GM10266 (cell line): ENCODE results near the gene SINHCAF.

Experiments
- DNase-seq: peaks from one replicate; pipeline ENCODE4 v3.0.0; 2012; ENCODE audit errors: extremely low spot score
- TF ChIP-seq, protein P1 (sequence below): IDR thresholded peaks from 2 replicates; pipeline ENCODE4 v1.5.1; 2012; ENCODE audit warnings: mild to moderate bottlenecking, low read depth; ENCODE audit not compliant: control insufficient read depth, insufficient read depth; ENCODE audit errors: missing control alignments

Gene SINHCAF

DNA sequence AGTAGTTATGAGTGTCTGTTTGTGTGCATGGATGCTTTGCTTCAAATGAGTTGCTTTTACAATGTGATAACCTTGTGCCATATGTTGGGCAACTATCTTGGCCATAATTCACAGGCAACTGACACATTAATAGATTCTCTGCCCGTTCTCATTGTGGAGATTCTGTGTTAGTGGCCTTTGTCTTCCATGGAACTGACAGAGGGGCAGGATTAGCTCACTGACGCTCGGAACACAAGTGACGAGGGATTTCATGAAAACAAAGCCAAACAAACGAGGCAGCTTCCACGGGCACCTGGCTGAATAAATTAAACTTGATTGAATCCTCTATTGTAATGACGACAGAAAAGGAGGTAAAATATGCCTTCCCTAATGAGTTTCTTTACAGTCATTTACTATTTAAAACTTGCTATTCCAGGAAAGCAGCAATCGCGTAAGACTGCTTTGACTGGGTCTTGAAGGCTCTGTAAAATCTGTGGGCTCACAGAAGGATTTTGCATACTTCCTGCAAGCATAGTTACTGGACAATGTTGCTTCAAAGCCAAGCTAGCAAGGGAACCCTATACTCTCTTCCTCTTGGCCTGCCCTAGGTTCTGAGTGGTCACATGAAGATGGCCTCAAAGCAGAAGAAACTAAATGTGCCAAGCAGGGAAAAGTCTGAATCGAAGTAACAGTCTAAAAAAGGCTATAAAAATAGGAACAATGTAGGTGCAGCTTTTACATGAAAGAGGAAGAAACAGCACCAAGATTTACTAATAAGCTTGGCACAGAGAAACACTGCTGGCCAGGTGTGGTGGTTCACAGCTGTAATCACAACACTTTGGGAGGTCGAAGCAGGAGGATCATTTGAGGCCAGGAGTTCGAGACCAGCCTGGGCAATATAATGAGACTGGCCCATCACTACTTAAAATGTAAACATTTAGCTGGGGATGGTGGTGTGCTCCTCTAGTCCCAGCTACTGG lies 28.1 kb upstream of the SINHCAF start:
- DNase-seq: no peak
- TF ChIP-seq, protein P1, sequence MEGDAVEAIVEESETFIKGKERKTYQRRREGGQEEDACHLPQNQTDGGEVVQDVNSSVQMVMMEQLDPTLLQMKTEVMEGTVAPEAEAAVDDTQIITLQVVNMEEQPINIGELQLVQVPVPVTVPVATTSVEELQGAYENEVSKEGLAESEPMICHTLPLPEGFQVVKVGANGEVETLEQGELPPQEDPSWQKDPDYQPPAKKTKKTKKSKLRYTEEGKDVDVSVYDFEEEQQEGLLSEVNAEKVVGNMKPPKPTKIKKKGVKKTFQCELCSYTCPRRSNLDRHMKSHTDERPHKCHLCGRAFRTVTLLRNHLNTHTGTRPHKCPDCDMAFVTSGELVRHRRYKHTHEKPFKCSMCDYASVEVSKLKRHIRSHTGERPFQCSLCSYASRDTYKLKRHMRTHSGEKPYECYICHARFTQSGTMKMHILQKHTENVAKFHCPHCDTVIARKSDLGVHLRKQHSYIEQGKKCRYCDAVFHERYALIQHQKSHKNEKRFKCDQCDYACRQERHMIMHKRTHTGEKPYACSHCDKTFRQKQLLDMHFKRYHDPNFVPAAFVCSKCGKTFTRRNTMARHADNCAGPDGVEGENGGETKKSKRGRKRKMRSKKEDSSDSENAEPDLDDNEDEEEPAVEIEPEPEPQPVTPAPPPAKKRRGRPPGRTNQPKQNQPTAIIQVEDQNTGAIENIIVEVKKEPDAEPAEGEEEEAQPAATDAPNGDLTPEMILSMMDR: no peak

DNA sequence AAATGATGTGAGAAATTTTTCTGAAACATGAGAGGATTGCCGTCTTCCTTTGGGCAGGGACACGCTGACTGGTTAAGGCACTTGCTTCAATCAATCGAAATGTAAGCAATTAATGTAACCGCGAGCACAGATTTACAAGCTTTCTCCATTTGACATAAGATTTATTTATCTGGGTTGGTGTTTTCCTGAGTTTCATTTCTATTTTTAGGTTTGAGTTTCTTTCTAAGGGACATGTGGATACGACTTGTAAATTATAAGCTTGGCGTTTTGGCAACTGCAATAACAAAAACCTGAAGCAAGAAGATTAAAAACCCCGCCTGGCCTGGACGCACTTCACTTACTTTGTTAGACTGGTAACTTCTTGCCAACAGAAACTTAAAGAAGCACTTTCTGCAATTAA lies 20.3 kb upstream of the SINHCAF start:
- DNase-seq: no peak
- TF ChIP-seq, protein P1: no peak

DNA sequence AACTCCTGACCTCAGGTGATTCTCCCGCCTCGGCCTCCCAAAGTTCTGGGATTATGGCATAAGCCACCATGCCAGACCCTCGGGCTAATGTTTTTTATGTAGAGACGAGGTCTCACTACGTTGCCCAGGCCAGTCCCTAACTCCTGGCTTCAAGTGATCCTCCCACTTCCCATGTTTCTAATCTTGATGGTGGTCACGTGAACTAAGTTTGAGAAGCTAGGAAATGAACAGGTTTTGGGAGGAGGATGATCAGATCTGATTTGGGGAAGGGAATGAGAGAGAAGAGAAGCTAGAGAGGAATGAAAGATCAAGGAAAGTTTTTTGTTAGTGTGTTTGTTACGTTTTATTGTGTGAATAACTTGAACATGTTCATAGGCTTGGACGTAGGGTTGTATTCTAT lies 17.2 kb upstream of the SINHCAF start:
- no peak for DNase-seq
- TF ChIP-seq, protein P1: no peak

DNA sequence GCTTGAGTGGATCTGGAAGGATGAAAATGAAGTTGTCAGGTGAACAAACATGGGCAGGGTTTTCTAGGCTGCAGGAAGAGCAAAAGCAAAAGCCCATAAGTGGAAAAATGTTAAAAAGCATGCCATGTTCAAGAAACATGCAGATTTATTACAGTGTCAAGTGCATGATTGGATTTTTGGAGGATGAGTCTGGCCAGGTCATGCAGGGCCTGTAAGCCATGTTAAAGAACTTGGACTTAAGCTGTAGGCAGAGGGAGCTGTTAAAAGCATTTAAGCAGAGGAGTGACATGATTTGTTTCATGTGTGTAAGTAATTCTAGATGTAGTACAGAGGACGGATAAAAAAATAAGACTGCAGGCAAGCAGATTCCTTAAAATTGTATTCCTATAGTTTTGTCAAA lies 16.3 kb upstream of the SINHCAF start:
- no peak for DNase-seq
- TF ChIP-seq, protein P1: no peak

DNA sequence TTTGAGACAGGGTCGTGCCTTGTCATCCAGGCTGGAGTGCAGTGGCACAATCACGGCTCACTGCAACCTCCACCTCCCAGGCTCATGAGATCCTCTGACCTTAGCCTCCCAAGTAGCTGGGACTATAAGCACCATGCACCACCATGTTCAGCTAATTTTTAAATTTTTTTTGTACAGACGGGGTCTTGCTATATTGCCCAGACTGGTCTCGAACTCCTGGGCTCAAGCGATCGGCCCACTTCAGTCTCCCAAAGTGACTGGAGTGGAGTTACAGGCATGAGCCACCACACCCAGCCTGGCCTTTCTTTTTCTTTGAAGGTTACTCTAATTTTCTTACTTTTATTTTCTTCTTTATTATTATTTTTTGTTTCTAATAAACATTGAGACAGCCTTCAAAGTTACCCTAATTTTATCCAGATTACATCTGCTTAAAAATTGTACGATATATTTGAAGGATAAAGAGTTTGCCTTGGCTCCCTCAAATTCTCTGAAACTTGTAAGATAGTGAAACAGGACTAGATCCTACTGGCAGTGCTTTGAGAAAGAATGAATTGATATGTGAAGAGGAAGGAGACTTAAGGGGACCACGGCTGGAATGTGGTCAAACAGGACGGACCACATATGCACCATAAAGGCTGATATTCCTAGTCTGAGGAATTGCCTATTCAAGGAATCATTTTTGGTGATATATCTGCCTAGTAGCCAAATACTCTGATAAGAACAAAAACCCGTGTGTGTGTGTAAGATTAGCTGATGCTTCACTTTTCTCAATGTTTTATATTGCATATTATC lies 14.1 kb upstream of the SINHCAF start:
- TF ChIP-seq, protein P1: no peak
- no peak for DNase-seq

DNA sequence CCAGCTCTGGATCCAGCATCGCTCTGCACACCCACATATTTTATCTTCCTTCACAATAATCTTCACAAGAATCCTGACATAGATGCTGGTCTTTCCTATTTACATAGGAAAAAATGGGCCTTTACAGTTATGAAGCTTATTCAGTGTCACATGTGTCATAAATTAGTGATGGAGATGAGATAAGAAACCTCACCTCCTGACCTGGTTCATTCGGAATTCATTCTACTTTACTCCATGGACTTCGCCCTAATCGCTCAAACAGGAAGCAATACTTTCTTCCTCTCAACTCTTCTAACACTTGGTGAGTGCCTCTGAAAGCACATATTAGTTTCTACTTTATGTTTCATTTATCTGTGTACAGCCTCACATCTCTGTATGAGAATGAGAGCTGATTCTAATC lies 12.0 kb upstream of the SINHCAF start:
- no peak for DNase-seq

More for the DNA sequence above, 12.0 kb upstream of the SINHCAF start:
- TF ChIP-seq, protein P1: no peak
